Measurements from ENCODE around the gene PRR20G.

The PRR20G gene

DNA sequence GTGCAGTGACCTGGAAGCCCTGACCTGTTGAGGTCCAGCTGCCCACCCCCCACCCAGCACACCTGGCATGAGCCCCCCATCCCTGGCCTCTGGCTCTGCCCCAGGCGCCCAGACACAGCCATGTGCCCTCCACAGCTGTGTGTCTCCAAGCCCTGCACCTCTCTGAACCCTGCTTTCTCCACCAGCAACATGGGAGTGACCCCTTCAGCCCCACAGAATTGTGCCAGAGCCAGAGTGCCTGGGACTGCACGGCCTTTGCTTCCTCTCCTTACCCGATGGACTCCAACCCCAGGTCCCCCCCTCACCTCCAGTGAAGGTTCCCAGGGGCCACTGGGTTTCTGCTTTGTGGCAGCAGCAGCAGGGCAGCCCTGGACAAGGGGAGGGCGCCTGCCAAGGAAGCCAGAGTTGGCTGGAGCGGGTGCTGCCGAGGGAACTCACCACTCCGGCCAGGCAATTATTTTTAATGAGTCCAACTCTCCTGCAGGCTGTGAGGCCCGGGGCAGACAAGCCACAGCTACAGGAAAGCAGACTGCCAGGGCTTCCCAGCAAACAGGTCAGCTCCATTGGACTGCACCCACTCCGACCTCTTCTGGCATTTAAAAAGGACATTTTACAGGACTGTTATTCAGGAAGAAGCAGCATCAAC lies 24.1 kb downstream of the PRR20G start:
- no peak for DNase-seq (ENCODE audit: low read depth, low spot score)

DNA sequence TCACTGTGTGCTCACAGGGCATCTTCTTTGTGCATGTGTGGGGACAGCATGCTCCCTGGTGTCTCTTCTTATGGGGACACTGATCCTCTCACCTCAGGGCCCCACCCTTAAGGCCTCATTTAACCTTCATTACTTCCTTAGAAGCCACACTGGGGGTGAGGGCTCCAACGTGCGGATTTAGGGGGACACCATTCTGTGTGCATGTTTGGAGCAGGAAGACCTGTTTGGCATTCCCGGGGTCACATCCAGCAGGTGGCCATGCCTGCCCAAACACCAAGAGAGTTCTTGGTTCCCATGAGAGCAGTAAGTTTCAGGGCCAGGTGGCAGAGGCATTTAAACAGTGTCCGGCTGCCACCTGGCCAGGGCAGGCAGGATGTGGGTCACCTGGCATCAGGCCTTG lies 24.8 kb downstream of the PRR20G start:
- DNase-seq (ENCODE audit: low read depth, low spot score): no peak

DNA sequence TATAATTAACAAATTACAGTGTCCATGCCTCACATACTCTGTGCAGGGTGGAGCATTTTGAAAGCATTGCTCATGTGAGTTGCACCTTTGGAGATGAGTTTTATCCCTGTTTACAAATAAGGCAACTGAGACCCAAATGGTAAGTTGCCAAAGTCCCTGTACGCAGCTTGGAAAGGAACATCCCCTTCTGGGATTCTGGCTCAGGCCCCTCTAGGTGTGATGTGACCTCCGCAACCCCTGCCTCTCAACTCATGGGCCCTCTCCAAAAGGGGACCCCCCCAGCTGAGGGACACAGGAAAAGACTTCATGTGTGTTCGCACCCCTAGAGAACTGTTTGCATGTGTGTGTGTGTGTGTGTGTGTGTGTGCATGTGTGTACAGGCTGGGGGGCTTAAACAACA lies 25.3 kb downstream of the PRR20G start:
- DNase-seq (ENCODE audit: low read depth, low spot score): no peak

DNA sequence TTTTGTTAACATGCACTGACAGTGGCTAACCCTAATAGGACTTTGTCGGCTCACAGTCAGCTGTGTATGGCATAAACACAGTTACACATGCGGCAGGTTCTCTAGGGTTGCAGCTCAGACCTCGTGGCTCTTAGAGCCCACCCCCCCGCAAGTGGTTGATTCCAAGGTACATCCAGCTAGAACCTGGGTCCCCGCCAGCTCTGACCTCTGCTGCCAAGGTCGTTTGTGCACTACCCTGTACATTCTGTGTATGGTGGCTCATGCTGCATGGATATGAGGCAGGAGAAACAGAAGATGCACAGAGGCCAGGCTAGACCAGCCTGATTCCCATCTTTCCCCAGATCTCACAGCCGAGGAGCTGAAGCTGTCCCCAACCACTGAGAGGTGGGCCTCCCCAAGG lies 25.9 kb downstream of the PRR20G start:
- no peak for DNase-seq (ENCODE audit: low read depth, low spot score)

- no peak for DNase-seq (ENCODE audit: low read depth, low spot score)
Observed at GRCh38 chr3:127260826-127261555, 26.9 kb downstream of the PRR20G start.

- no peak for DNase-seq (ENCODE audit: low read depth, low spot score)
Observed at GRCh38 chr3:127260416-127260815, 27.4 kb downstream of the PRR20G start.

GRCh38 chr3:127259882-127260281 lies 28.0 kb downstream of the PRR20G start:
- no peak for DNase-seq (ENCODE audit: low read depth, low spot score)

GRCh38 chr3:127258733-127259132 lies 29.1 kb downstream of the PRR20G start:
- no peak for DNase-seq (ENCODE audit: low read depth, low spot score)

- DNase-seq (ENCODE audit: low read depth, low spot score): no peak
Observed at GRCh38 chr3:127257351-127257750, 30.5 kb downstream of the PRR20G start.

DNA sequence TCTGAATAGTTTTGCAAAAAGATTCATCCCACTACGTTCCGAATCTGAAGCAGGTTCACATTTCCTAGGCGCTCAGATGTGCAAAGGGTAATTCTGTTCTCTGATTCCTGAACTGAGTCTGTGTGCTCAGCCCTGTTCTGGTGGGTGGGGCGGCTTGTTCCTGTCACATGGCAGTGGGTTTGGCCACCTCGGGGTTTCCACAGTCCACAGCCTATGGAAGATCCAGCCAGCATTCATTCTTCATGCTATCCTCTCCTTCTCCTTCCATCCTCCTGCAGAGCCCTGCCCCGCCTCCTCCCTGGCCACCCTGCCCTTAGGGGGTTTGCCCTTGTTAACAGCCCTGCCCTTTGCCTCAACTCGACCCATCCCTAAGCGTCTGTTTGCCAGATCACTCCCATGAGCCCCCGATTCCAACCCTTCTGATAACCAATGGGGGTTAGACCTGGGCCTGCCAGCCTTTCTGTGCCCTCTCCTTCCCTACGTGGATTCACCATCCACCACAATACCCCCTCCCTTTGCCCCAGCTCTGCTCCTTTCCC lies 31.0 kb downstream of the PRR20G start:
- no peak for DNase-seq (ENCODE audit: low read depth, low spot score)

GRCh38 chr3:127256138-127256537 lies 31.7 kb downstream of the PRR20G start:
- no peak for DNase-seq (ENCODE audit: low read depth, low spot score)

GRCh38 chr3:127255516-127255915 lies 32.3 kb downstream of the PRR20G start:
- no peak for DNase-seq (ENCODE audit: low read depth, low spot score)

DNA sequence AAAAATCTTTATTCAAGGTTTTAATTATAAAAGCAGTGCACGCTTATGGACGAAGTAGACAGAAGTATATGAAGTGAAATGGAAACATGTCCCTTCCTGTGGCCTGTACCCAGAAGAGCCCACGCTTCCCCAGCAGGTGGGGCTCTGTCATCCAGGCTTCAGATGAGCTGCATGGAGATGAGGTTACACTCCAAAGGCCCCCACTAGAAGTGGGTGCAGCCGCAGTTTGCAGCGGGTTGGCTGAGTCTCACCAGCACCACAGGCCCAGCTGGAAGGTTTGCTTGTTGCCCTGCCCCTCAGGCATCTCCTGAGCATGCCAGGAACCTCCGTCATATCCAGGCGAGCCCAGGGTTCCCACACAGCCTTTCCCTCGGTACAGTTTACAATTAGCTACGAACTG lies 33.1 kb downstream of the PRR20G start:
- no peak for DNase-seq (ENCODE audit: low read depth, low spot score)

- DNase-seq (ENCODE audit: low read depth, low spot score): no peak
Observed at GRCh38 chr3:127254033-127254644, 33.7 kb downstream of the PRR20G start.

DNA sequence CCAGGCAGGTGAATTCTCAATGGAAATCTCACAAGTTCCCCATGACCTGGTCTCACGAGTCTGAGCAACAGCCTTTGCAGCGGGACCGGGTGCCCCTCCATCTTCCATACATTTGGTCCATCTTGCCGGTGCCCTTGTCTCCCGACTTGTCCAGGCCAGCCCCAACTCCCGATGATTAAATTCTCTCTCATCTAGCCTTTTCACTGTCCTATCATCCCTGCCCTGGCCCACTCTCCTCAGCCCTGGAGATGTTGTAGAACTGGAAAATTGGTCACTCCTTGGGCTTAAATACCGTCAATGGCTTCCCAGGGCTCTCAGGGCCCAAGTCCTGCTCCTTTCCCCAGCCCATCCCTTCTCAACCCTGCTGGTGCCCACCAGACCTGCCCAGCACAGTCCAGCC lies 34.4 kb downstream of the PRR20G start:
- DNase-seq (ENCODE audit: low read depth, low spot score): no peak

DNA sequence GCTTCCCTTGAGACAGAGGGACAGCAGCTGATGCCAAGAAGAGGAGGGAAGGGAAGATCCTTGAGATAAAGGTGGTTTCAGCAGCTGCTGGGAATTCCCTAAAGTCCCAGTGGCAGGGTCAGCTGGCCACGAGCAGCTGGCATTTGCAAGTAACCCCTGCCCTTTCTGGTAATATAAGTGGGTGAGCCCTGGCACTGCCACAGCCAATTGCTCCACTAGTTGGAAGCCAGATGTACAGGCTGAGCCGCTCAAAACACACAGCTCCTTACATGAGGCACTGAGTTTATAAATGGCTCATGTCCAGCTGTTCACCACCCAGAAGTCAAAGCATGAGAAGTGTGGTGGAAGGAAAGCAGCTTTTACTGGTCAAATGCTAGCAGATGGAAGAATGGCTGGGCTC lies 35.4 kb downstream of the PRR20G start:
- DNase-seq (ENCODE audit: low read depth, low spot score): no peak

GRCh38 chr3:127250032-127250431 lies 37.8 kb downstream of the PRR20G start:
- no peak for DNase-seq (ENCODE audit: low read depth, low spot score)

DNA sequence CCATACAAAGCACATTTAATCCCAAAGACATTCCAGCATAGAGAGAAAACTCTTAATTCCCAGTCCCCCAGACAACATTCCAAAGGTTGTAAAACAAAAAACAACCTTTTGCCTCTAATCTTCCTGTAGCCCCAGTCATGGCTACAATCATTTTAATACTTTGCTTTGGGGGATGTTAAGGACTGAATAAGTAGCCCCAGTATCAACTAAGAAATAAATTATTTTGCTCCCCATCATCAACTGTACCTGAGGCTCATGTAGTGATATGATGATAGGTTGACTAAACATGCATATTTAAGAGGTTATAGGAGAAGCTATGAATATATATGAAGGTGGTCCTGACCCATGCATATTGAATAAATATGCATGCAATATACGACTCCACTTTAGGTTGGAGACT lies 40.6 kb downstream of the PRR20G start:
- DNase-seq (ENCODE audit: low read depth, low spot score): no peak

DNA sequence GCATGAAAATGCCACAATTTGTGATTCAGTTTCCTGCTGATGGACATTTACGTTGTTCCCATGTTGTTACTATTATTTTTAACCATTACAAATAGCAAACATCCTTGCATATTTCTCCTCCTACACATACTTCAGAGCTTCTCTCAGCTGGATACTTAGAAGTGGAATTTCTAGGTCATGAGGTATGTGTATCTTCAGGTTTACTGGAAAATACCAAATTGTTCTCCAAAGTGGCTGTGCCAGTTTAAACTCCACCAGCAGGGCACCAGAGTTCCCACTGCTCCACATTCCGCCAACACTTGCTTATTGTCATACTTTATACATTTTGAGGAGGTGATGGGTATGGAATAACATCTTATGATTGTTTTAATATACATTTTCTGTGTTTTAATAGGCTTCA lies 49.2 kb downstream of the PRR20G start:
- no peak for DNase-seq (ENCODE audit: low read depth, low spot score)

DNA sequence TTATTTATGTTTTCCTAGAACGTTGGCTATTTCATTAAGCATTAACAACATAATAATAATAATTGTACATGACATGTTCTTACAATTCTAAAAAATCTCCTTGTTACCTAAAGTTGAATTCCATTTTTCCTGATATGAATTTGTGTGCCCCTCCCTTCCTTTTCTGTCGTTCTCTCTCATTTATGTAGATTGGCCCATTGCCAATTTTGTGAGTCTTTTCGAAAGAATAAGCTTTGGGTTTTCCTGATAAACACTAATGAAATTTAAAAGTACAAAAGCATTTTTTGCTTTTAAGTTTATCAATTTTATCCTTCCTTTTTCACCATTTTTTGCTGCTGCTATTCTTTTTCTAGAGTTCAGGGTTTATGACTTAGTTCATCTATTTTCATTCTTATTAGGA lies 50.0 kb downstream of the PRR20G start:
- no peak for DNase-seq (ENCODE audit: low read depth, low spot score)

- no peak for DNase-seq (ENCODE audit: low read depth, low spot score)
Observed at GRCh38 chr3:127235706-127236105, 52.1 kb downstream of the PRR20G start.

GRCh38 chr3:127234778-127235177 lies 53.1 kb downstream of the PRR20G start:
- no peak for DNase-seq (ENCODE audit: low read depth, low spot score)

All from ELF-1 (cell line).